Activated naive CD8-positive, alpha-beta T cell (primary cell): Measurements from ENCODE around the gene FMNL3.

Source experiments
- H3K27ac Mint-ChIP-seq: one replicate; pipeline ENCODE4 v1.8.0; 2021; ENCODE audit warnings: mixed read lengths
- H3K27me3 Mint-ChIP-seq: one replicate; pipeline ENCODE4 v1.8.0; 2021; ENCODE audit warnings: mixed read lengths
- H3K36me3 Mint-ChIP-seq: one replicate; pipeline ENCODE4 v1.8.0; 2021; ENCODE audit warnings: mixed read lengths
- H3K4me1 Mint-ChIP-seq: one replicate; pipeline ENCODE4 v1.8.0; 2021; ENCODE audit warnings: low read depth, mixed read lengths
- H3K4me3 Mint-ChIP-seq: one replicate; pipeline ENCODE4 v1.8.0; 2021; ENCODE audit warnings: mild to moderate bottlenecking, mixed read lengths
- H3K9me3 Mint-ChIP-seq: one replicate; pipeline ENCODE4 v1.8.0; 2021; ENCODE audit warnings: low read depth, mixed read lengths

Gene FMNL3

GRCh38 chr12:49599961-49600360 is 107.2 kb downstream of the FMNL3 start:
- no peak overlapping the region for H3K4me3 Mint-ChIP-seq
- no peaks in the 10 kb centered on the region for H3K36me3 Mint-ChIP-seq
- H3K9me3 Mint-ChIP-seq: no peaks in the 10 kb centered on the region
- no peaks in the 10 kb centered on the region for H3K4me1 Mint-ChIP-seq
- no peak overlapping the region for H3K27ac Mint-ChIP-seq
- H3K27me3 Mint-ChIP-seq: no peaks in the 10 kb centered on the region

- H3K27ac Mint-ChIP-seq: no peak overlapping the region
- no peaks in the 10 kb centered on the region for H3K36me3 Mint-ChIP-seq
- H3K4me1 Mint-ChIP-seq: no peaks in the 10 kb centered on the region
- H3K9me3 Mint-ChIP-seq: no peaks in the 10 kb centered on the region
- no peak overlapping the region for H3K4me3 Mint-ChIP-seq
- no peaks in the 10 kb centered on the region for H3K27me3 Mint-ChIP-seq
Measured at GRCh38 chr12:49598527-49598926, 108.7 kb downstream of the FMNL3 start.

DNA sequence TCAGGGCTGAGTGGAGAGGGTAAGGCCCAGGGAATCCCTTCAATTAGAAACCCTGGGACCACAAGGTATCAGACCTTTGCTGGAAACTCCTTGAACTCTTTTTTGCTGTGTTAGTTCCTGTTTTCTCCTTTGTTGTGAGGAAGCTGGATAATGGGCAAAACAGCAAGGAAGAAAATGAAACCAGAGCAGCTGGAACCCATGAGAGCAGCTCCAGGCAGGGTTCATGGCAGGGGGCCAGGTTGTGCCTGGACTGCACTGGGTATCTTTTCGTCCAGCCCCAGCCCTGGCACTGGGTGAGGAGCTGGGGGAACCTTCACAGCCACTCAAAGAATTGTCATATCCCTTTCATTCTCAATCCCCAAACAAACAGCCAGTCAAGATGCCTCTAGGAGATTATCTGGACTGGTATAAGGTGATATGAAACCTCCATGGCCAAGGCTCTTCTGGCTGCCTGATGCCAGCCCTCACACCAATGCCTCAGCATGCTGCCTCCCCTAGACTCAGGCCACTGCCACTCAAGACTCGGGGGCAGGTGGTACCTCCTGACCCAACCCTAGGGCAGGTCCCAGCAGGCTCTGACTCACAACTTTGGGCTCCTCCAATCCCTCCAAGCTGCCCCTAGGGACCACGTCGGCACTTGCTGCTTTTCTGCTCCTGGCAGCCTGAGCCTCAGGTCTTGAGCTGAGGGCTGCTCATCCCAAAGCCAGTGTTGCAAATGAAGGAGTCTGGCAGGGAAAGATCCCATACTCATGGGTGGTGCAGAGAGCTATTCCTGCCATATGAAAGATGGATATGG is 118.3 kb downstream of the FMNL3 start:
- H3K4me3 Mint-ChIP-seq: no peak overlapping the region
- no peaks in the 10 kb centered on the region for H3K27me3 Mint-ChIP-seq
- H3K36me3 Mint-ChIP-seq: peaks cover 18% of the 10 kb centered on the region
- no peak overlapping the region for H3K27ac Mint-ChIP-seq
- peaks cover 3% of the 10 kb centered on the region for H3K9me3 Mint-ChIP-seq
- no peaks in the 10 kb centered on the region for H3K4me1 Mint-ChIP-seq

DNA sequence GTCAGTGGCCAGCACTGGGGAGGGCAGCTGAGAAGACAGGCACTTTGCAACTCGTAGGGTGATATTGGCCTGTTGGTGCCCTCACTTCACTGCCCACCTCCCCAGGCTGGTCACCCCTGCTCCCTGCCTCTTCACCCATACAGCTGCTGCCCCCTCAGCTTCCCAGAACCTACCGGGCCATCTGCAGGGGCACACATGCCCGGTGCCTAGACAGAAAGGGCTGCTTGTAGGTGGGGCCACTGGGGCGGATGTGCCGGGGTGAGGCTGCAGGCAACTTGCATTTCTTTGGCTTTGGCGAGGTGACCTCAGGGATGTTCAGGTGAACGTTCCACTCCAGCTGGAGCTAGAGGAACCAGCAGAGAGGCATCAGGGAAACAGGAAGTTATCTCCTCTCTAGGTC is 118.9 kb downstream of the FMNL3 start:
- Mint-ChIP-seq H3K9me3 (peaks cover 3% of the 10 kb centered on the region), H3K4me3 (no peak overlapping the region), H3K36me3 (peaks cover 20% of the 10 kb centered on the region), H3K27ac (no peak overlapping the region), H3K4me1 (no peaks in the 10 kb centered on the region), H3K27me3 (no peaks in the 10 kb centered on the region)

- H3K9me3 Mint-ChIP-seq: peaks cover 3% of the 10 kb centered on the region
- H3K27me3 Mint-ChIP-seq: no peaks in the 10 kb centered on the region
- H3K4me1 Mint-ChIP-seq: no peaks in the 10 kb centered on the region
- H3K4me3 Mint-ChIP-seq: no peak overlapping the region
- no peak overlapping the region for H3K27ac Mint-ChIP-seq
- H3K36me3 Mint-ChIP-seq: peaks cover 18% of the 10 kb centered on the region
Measured at GRCh38 chr12:49587174-49587908, 119.9 kb downstream of the FMNL3 start.
